ENCODE measurements around the gene ECE1. TPM values are rescaled to one million over a fixed set of nuclear protein-coding genes. Genes with fewer than 3 reads are reported as not detected.
A peak's percentile ranks its signal among the peaks of the same experiment; 100 is the strongest.

Gene ECE1
- total and polyA plus RNA-seq, 7 experiments from 2014 or later = 21.3 to 97.4 (median 71.2) TPM

GRCh38 chr1:21270086-21270689, 20.1 kb downstream of the ECE1 start:
- Histone ChIP-seq H3K4me3 (ENCODE audit: low read length) (no peak overlapping the region), H3K36me3 (ENCODE audit: control insufficient read depth in 2 of 3, insufficient read depth in 3 of 3, low read length in 3 of 3) (peaks cover 0 to 81% (median 20%) of the 10 kb centered on the region in 3 experiments), H3K27me3 (ENCODE audit: control insufficient read depth in 2 of 2, insufficient read depth in 2 of 2, low read length in 2 of 2) (no peaks in the 10 kb centered on the region), H3K4me1 (ENCODE audit: control insufficient read depth in 2 of 2, insufficient read depth in 2 of 2, low read length in 2 of 2) (peaks cover 0 to 18% of the 10 kb centered on the region in 2 donors), H3K9me3 (ENCODE audit: control insufficient read depth in 2 of 3, low read length in 3 of 3) (no peaks in the 10 kb centered on the region), H3K27ac (ENCODE audit: low read depth, low read length) (no peak overlapping the region)
- ATAC-seq (peak; percentile 95), DNase-seq (peak; percentile 67 to 87 (median 80))
- POLR2A ChIA-PET = interaction anchor here (0.6 to 3.6 kb wide), 12 partner anchors 9 to 102 kb away, joined by 3 to 46 read pairs (median 6); no protein-coding TSS in a partner anchor
- intact Hi-C loops (cut with micrococcal nuclease) = loop anchor here (1.0 kb wide), 5 partner anchors 15 to 98 kb away; no protein-coding TSS in a partner anchor
- Mint-ChIP-seq H3K4me3 (peak overlapping the region in 2 of 10 donors; percentile 6 to 48), H3K27ac (peak overlapping the region; percentile 8 to 80 (median 48)), H3K36me3 (peaks cover 4 to 56% (median 26%) of the 10 kb centered on the region in 5 donors), H3K4me1 (peaks cover 13 to 34% (median 18%) of the 10 kb centered on the region in 7 donors), H3K27me3 (no peaks in the 10 kb centered on the region), H3K9me3 (no peaks in the 10 kb centered on the region)
- CTCF ChIA-PET = interaction anchor here (0.6 to 7.0 kb wide), 25 partner anchors 9 to 154 kb away, joined by 3 to 58 read pairs (median 5); partner anchors contain the start of gene ECE1

GRCh38 chr1:21269461-21270085, 20.7 kb downstream of the ECE1 start:
- Histone ChIP-seq H3K27me3 (ENCODE audit: control insufficient read depth in 2 of 2, insufficient read depth in 2 of 2, low read length in 2 of 2) (no peaks in the 10 kb centered on the region), H3K4me1 (ENCODE audit: control insufficient read depth in 2 of 2, insufficient read depth in 2 of 2, low read length in 2 of 2) (peaks cover 0 to 18% of the 10 kb centered on the region in 2 donors), H3K36me3 (ENCODE audit: control insufficient read depth in 2 of 3, insufficient read depth in 3 of 3, low read length in 3 of 3) (peaks cover 0 to 81% (median 22%) of the 10 kb centered on the region in 3 experiments), H3K4me3 (ENCODE audit: low read length) (no peak overlapping the region), H3K9me3 (ENCODE audit: control insufficient read depth in 2 of 3, low read length in 3 of 3) (no peaks in the 10 kb centered on the region), H3K27ac (ENCODE audit: low read depth, low read length) (no peak overlapping the region)
- H3K27me3 Mint-ChIP-seq = no peaks in the 10 kb centered on the region
- POLR2A ChIA-PET = interaction anchor here (0.9 to 3.6 kb wide), 8 partner anchors 8 to 87 kb away, joined by 4 to 46 read pairs (median 7); no protein-coding TSS in a partner anchor
- H3K4me1 Mint-ChIP-seq = peaks cover 17 to 39% (median 18%) of the 10 kb centered on the region in 7 donors
- DNase-seq (no peak), ATAC-seq (no peak)
- H3K4me3 Mint-ChIP-seq = no peak overlapping the region
- no peaks in the 10 kb centered on the region for H3K9me3 Mint-ChIP-seq
- CTCF ChIA-PET = interaction anchor here (0.5 to 7.0 kb wide), 17 partner anchors 8 to 153 kb away, joined by 3 to 58 read pairs (median 13); partner anchors contain the start of gene ECE1
- H3K27ac Mint-ChIP-seq = peak overlapping the region in 3 of 9 donors; percentile 38 to 50 (median 48)
- intact Hi-C loops (cut with micrococcal nuclease) = loop anchor here (1.0 kb wide), 5 partner anchors 14 to 99 kb away; no protein-coding TSS in a partner anchor
- peaks cover 4 to 56% (median 21%) of the 10 kb centered on the region in 5 donors for H3K36me3 Mint-ChIP-seq

GRCh38 chr1:21268281-21269239, 21.7 kb downstream of the ECE1 start:
- H3K36me3 Mint-ChIP-seq = peaks cover 4 to 55% (median 18%) of the 10 kb centered on the region in 5 donors
- POLR2A ChIA-PET = interaction anchor here (0.6 to 3.6 kb wide), 5 partner anchors 12 to 971 kb away, joined by 5 to 46 read pairs (median 9); no protein-coding TSS in a partner anchor
- peaks cover 0 to 76% (median 24%) of the 10 kb centered on the region in 3 experiments for H3K36me3 ChIP-seq (ENCODE audit: control insufficient read depth in 2 of 3, insufficient read depth in 3 of 3, low read length in 3 of 3)
- H3K9me3 Mint-ChIP-seq = no peaks in the 10 kb centered on the region
- peaks cover 0 to 18% of the 10 kb centered on the region in 2 donors for H3K4me1 ChIP-seq (ENCODE audit: control insufficient read depth in 2 of 2, insufficient read depth in 2 of 2, low read length in 2 of 2)
- H3K4me3 ChIP-seq (ENCODE audit: low read length) = no peak overlapping the region
- no peaks in the 10 kb centered on the region for H3K27me3 Mint-ChIP-seq
- CTCF ChIA-PET = interaction anchor here (0.5 to 7.0 kb wide), 10 partner anchors 11 to 100 kb away, joined by 3 to 58 read pairs (median 32); partner anchors contain the start of gene ECE1
- H3K27ac Mint-ChIP-seq = peak overlapping the region in 2 of 9 donors; percentile 14 to 48
- intact Hi-C loops (cut with micrococcal nuclease) = no loop called here
- no peaks in the 10 kb centered on the region for H3K27me3 ChIP-seq (ENCODE audit: control insufficient read depth in 2 of 2, insufficient read depth in 2 of 2, low read length in 2 of 2)
- peaks cover 17 to 39% (median 18%) of the 10 kb centered on the region in 7 donors for H3K4me1 Mint-ChIP-seq
- DNase-seq (no peak), ATAC-seq (no peak)
- H3K4me3 Mint-ChIP-seq = no peak overlapping the region
- H3K27ac ChIP-seq (ENCODE audit: low read depth, low read length) = no peak overlapping the region
- H3K9me3 ChIP-seq (ENCODE audit: control insufficient read depth in 2 of 3, low read length in 3 of 3) = no peaks in the 10 kb centered on the region

- no peaks in the 10 kb centered on the region for H3K27me3 ChIP-seq (ENCODE audit: control insufficient read depth in 2 of 2, insufficient read depth in 2 of 2, low read length in 2 of 2)
- no peak for DNase-seq
- no peaks in the 10 kb centered on the region for H3K27me3 Mint-ChIP-seq
- no peak overlapping the region for H3K4me3 ChIP-seq (ENCODE audit: low read length)
- peaks cover 0 to 73% (median 24%) of the 10 kb centered on the region in 3 experiments for H3K36me3 ChIP-seq (ENCODE audit: control insufficient read depth in 2 of 3, insufficient read depth in 3 of 3, low read length in 3 of 3)
- H3K27ac Mint-ChIP-seq = peak overlapping the region in 3 of 9 donors; percentile 9 to 48 (median 15)
- ChIA-PET POLR2A (no interaction called here), CTCF (interaction anchor here (7.0 kb wide), 1 partner anchor 12 kb away, joined by 52 read pairs; no protein-coding TSS in a partner anchor)
- peaks cover 17 to 36% (median 19%) of the 10 kb centered on the region in 7 donors for H3K4me1 Mint-ChIP-seq
- no peak for ATAC-seq
- H3K4me3 Mint-ChIP-seq = no peak overlapping the region
- H3K9me3 Mint-ChIP-seq = no peaks in the 10 kb centered on the region
- intact Hi-C loops (cut with micrococcal nuclease) = no loop called here
- no peaks in the 10 kb centered on the region for H3K9me3 ChIP-seq (ENCODE audit: control insufficient read depth in 2 of 3, low read length in 3 of 3)
- peaks cover under 1 to 49% (median 14%) of the 10 kb centered on the region in 5 donors for H3K36me3 Mint-ChIP-seq
- H3K4me1 ChIP-seq (ENCODE audit: control insufficient read depth in 2 of 2, insufficient read depth in 2 of 2, low read length in 2 of 2) = peaks cover 0 to 18% of the 10 kb centered on the region in 2 donors
- no peak overlapping the region for H3K27ac ChIP-seq (ENCODE audit: low read depth, low read length)
These were observed 22.8 kb downstream of the ECE1 start for GRCh38 chr1:21267191-21268077.

GRCh38 chr1:21266119-21266774, 24.0 kb downstream of the ECE1 start:
- CTCF ChIA-PET = interaction anchor here (0.7 kb wide), 1 partner anchor 47 kb away, joined by 3 read pairs; no protein-coding TSS in a partner anchor
- POLR2A ChIA-PET = interaction anchor here (0.6 kb wide), 1 partner anchor 58 kb away, joined by 4 read pairs; no protein-coding TSS in a partner anchor
- peaks cover 0 to 18% of the 10 kb centered on the region in 2 donors for H3K4me1 ChIP-seq (ENCODE audit: control insufficient read depth in 2 of 2, insufficient read depth in 2 of 2, low read length in 2 of 2)
- Mint-ChIP-seq H3K27me3 (no peaks in the 10 kb centered on the region), H3K9me3 (no peaks in the 10 kb centered on the region), H3K36me3 (peaks cover 0 to 48% (median 14%) of the 10 kb centered on the region in 5 donors), H3K27ac (peak overlapping the region in 1 of 9 donors; percentile 9), H3K4me3 (no peak overlapping the region), H3K4me1 (peaks cover 16 to 34% (median 25%) of the 10 kb centered on the region in 7 donors)
- no peak overlapping the region for H3K27ac ChIP-seq (ENCODE audit: low read depth, low read length)
- H3K27me3 ChIP-seq (ENCODE audit: control insufficient read depth in 2 of 2, insufficient read depth in 2 of 2, low read length in 2 of 2) = no peaks in the 10 kb centered on the region
- intact Hi-C loops (cut with micrococcal nuclease) = no loop called here
- DNase-seq (no peak), ATAC-seq (no peak)
- no peaks in the 10 kb centered on the region for H3K9me3 ChIP-seq (ENCODE audit: control insufficient read depth in 2 of 3, low read length in 3 of 3)
- H3K4me3 ChIP-seq (ENCODE audit: low read length) = no peak overlapping the region
- peaks cover 0 to 69% (median 25%) of the 10 kb centered on the region in 3 experiments for H3K36me3 ChIP-seq (ENCODE audit: control insufficient read depth in 2 of 3, insufficient read depth in 3 of 3, low read length in 3 of 3)

All from naive thymus-derived CD4-positive, alpha-beta T cell (primary cell).